Measurements from ENCODE around the gene CAMTA1.

DNA sequence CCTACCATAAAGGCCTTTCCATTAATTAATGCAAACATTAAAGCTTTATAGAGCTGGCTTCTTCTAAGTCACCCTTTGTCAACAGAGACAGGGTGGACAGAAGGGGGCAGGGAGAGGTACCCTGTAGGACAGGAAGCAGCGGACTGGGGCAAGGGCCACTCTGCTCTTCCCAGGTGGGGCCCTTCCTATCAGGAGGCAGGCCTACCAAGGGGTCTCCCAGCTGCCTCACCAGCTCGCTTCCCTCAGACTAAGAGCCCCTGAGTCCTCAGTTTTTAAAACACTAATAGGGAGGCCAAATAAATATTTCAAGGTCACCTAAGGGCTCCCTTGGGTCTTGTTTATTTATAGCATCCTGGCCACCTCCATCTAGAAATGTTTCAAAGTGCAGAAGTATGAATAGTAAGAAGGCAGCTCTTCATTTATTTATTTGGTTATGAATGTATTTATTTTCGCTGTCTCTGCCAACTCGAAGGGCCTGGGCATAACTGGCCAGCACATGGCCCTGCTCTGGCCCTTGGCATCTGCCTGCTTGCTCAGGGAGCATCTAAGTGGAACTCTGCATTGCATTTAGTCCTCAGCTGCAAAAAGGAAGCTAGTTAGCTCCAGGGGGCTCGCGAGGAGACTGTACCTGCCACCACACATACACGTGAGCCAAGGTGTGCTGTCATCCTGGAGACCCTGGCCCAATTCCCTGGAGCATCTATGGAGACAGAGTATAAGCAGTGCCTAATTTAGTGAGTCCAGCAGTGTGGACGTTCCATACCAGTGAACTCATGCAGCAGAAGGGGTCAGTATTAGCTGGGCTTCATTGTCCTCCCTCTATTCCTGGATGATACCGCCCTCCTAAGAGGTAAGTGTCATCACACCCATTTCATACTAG is 590.8 kb downstream of the CAMTA1 start:
- TF ChIP-seq POLR2AphosphoS5 (IDR thresholded peaks at IDR 0.05) (no peak), POLR2A (IDR thresholded peaks at IDR 0.05) (no peak)
- TF ChIP-seq, protein P1, sequence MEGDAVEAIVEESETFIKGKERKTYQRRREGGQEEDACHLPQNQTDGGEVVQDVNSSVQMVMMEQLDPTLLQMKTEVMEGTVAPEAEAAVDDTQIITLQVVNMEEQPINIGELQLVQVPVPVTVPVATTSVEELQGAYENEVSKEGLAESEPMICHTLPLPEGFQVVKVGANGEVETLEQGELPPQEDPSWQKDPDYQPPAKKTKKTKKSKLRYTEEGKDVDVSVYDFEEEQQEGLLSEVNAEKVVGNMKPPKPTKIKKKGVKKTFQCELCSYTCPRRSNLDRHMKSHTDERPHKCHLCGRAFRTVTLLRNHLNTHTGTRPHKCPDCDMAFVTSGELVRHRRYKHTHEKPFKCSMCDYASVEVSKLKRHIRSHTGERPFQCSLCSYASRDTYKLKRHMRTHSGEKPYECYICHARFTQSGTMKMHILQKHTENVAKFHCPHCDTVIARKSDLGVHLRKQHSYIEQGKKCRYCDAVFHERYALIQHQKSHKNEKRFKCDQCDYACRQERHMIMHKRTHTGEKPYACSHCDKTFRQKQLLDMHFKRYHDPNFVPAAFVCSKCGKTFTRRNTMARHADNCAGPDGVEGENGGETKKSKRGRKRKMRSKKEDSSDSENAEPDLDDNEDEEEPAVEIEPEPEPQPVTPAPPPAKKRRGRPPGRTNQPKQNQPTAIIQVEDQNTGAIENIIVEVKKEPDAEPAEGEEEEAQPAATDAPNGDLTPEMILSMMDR (IDR thresholded peaks at IDR 0.05): no peak

All from prostate gland (tissue), 2 donors.